Prostate gland (tissue), 2 donors: ENCODE data around the gene RPL19. TPM values are rescaled to one million over a fixed set of nuclear protein-coding genes. Genes with fewer than 3 reads are reported as not detected.

Experiments
- DNase-seq: peaks from one replicate; pipeline ENCODE4 v3.0.0-alpha.2; 2019; ENCODE audit warnings: low spot score
- H3K27ac ChIP-seq, 2 donors: fragments of 200-600 bp; sonication (generic); 2 replicates each; pipeline ENCODE4 v1.5.1; 2017 to 2019
- H3K27me3 ChIP-seq: fragments of 200-600 bp; sonication (generic); replicated peaks from 2 replicates; pipeline ENCODE4 v1.5.1; 2019; ENCODE audit not compliant: insufficient read depth
- H3K36me3 ChIP-seq, 2 donors: fragments of 200-600 bp; sonication (generic); 1 replicate in 1 of 2; 2 replicates in 1 of 2; pipeline versions ENCODE4 v1.5.1 to v1.8.1; 2017 to 2019
- H3K4me1 ChIP-seq: fragments of 200-600 bp; sonication (generic); replicated peaks from 2 replicates; pipeline ENCODE4 v1.5.1; 2019
- H3K4me3 ChIP-seq, 2 donors: fragments of 200-600 bp; sonication (generic); 2 replicates each; pipeline ENCODE4 v1.5.1; 2017 to 2019
- H3K9me3 ChIP-seq: fragments of 200-600 bp; sonication (generic); 2 replicates; pipeline ENCODE4 v1.5.1; 2017
- CTCF ChIP-seq, 4 experiments: fragments of 200-600 bp in 2 of 4; fragments of 450-650 bp in 2 of 4; sonication (generic) in 2 of 4; IDR thresholded peaks; 1 replicate in 3 of 4; 2 replicates in 1 of 4; pipeline ENCODE4 v1.5.1; 2016 to 2019; ENCODE audit warnings: antibody characterized with exemption in 4 of 4, mild to moderate bottlenecking in 2 of 4, moderate library complexity in 2 of 4
- POLR2A ChIP-seq: fragments of 450-650 bp; IDR thresholded peaks from one replicate; pipeline ENCODE4 v1.6.1; 2016; ENCODE audit warnings: antibody characterized with exemption, mild to moderate bottlenecking
- POLR2AphosphoS5 ChIP-seq: sonication (generic); formaldehyde crosslinking; IDR thresholded peaks from one replicate; pipeline ENCODE4 v1.6.1; 2017; ENCODE audit warnings: antibody characterized with exemption
- WGBS: methylation state at CpG from one replicate; pipeline ENCODE4 v1.1.5; 2018; 5-methylcytosine and 5-hydroxymethylcytosine counted together
- intact Hi-C: fragments of 100-400 bp; cut with DNase I; formaldehyde crosslinking; loops from one replicate; pipeline ENCODE4 v1.14.2; 2022
- total RNA-seq, 2 donors: library from RNA; depleted of rRNA; stranded (reverse); fragments of >200 nt; gene quantifications; one replicate each; pipeline ENCODE4 v1.1.0, GENCODE V29; 2016

The RPL19 gene
- total RNA-seq, 2 donors from 2014 or later = 2,194 to 3,634 TPM

GRCh38 chr17:39175695-39176093 lies 24.4 kb upstream of the RPL19 start:
- H3K4me1 ChIP-seq = no peaks in the 10 kb centered on the region
- H3K36me3 ChIP-seq = no peaks in the 10 kb centered on the region
- H3K4me3 ChIP-seq = no peak overlapping the region
- H3K27me3 ChIP-seq = no peaks in the 10 kb centered on the region
- intact Hi-C loops = no loop called here
- no peak overlapping the region for H3K27ac ChIP-seq
- DNase-seq = no peak
- TF ChIP-seq CTCF (IDR thresholded peaks at IDR 0.05) (no peak), POLR2A (no peak), POLR2AphosphoS5 (no peak)
- no peaks in the 10 kb centered on the region for H3K9me3 ChIP-seq
- 70% methylated on average over 10 of the region's 10 CpGs for WGBS

- TF ChIP-seq POLR2AphosphoS5 = no peak
- TF ChIP-seq CTCF (IDR thresholded peaks at IDR 0.05) = no peak
- TF ChIP-seq POLR2A = no peak
- Histone ChIP-seq H3K36me3 (no peaks in the 10 kb centered on the region), H3K4me3 (no peak overlapping the region), H3K4me1 (no peaks in the 10 kb centered on the region), H3K27ac (no peak overlapping the region), H3K9me3 (no peaks in the 10 kb centered on the region), H3K27me3 (no peaks in the 10 kb centered on the region)
- no peak for DNase-seq
- intact Hi-C loops = no loop called here
- WGBS = 85% methylated on average over 12 of the region's 12 CpGs
These were observed 22.8 kb upstream of the RPL19 start for GRCh38 chr17:39177256-39177655.

- no peaks in the 10 kb centered on the region for H3K27me3 ChIP-seq
- no peaks in the 10 kb centered on the region for H3K36me3 ChIP-seq
- H3K9me3 ChIP-seq = no peaks in the 10 kb centered on the region
- H3K4me1 ChIP-seq = no peaks in the 10 kb centered on the region
- intact Hi-C loops = no loop called here
- peak; percentile 34 for DNase-seq
- TF ChIP-seq POLR2AphosphoS5 (peak; percentile 34), POLR2A (no peak)
- H3K4me3 ChIP-seq = no peak overlapping the region
- H3K27ac ChIP-seq = no peak overlapping the region
- 52% methylated on average over 4 of the region's 4 CpGs for WGBS
These were observed 21.5 kb upstream of the RPL19 start for GRCh38 chr17:39178536-39178935.

GRCh38 chr17:39181303-39181702 lies 18.8 kb upstream of the RPL19 start:
- H3K27ac ChIP-seq = no peak overlapping the region
- intact Hi-C loops = no loop called here
- no peak overlapping the region for H3K4me3 ChIP-seq
- H3K27me3 ChIP-seq = no peaks in the 10 kb centered on the region
- WGBS = 84% methylated on average over 5 of the region's 5 CpGs
- TF ChIP-seq POLR2AphosphoS5 = no peak
- no peak for TF ChIP-seq CTCF (IDR thresholded peaks at IDR 0.05)
- no peak for TF ChIP-seq POLR2A
- H3K4me1 ChIP-seq = no peaks in the 10 kb centered on the region
- H3K36me3 ChIP-seq = no peaks in the 10 kb centered on the region
- no peaks in the 10 kb centered on the region for H3K9me3 ChIP-seq
- no peak for DNase-seq

GRCh38 chr17:39183045-39183444 lies 17.0 kb upstream of the RPL19 start:
- Histone ChIP-seq H3K36me3 (no peaks in the 10 kb centered on the region), H3K4me3 (no peak overlapping the region), H3K9me3 (no peaks in the 10 kb centered on the region), H3K27ac (no peak overlapping the region), H3K4me1 (no peaks in the 10 kb centered on the region), H3K27me3 (no peaks in the 10 kb centered on the region)
- TF ChIP-seq CTCF (IDR thresholded peaks at IDR 0.05) (no peak), POLR2AphosphoS5 (no peak), POLR2A (no peak)
- WGBS = 93% methylated on average over 5 of the region's 5 CpGs
- DNase-seq = no peak
- intact Hi-C loops = no loop called here
